Uterus (tissue), 4 donors: ENCODE results near the gene APC2. TPM values are rescaled to one million over a fixed set of nuclear protein-coding genes. Genes with fewer than 3 reads are reported as not detected.
"Not testable (repeated sequence)": the region's sequence is repeated elsewhere in the genome, so short reads cannot be mapped to it uniquely, and the experiment has no call there.

Experiments
- DNase-seq, 2 donors: peaks; one replicate each; pipeline ENCODE4 v3.0.0-alpha.2; 2019 to 2020
- H3K27ac ChIP-seq, 2 donors: fragments of 200-600 bp; sonication (generic); 1 replicate in 1 of 2; 2 replicates in 1 of 2; pipeline ENCODE4 v1.5.1; 2016 to 2018
- H3K27me3 ChIP-seq, 2 donors: fragments of 200-600 bp; sonication (generic); one replicate each; pipeline ENCODE4 v1.5.1; 2018 to 2019; ENCODE audit warnings: control low read depth in 1 of 2
- H3K36me3 ChIP-seq, 2 donors: fragments of 200-600 bp; sonication (generic); one replicate each; pipeline ENCODE4 v1.5.1; 2019; ENCODE audit warnings: control low read depth in 1 of 2
- H3K4me1 ChIP-seq, 2 donors: fragments of 200-600 bp; sonication (generic); one replicate each; pipeline ENCODE4 v1.5.1; 2018 to 2019; ENCODE audit warnings: control low read depth in 1 of 2
- H3K4me3 ChIP-seq, 2 donors: fragments of 200-600 bp; sonication (generic); 1 replicate in 1 of 2; 2 replicates in 1 of 2; pipeline ENCODE4 v1.5.1; 2018 to 2019; ENCODE audit warnings: mild to moderate bottlenecking in 1 of 2
- H3K9me3 ChIP-seq, 2 donors: fragments of 200-600 bp; sonication (generic); one replicate each; pipeline ENCODE4 v1.5.1; 2019; ENCODE audit warnings: control low read depth in 1 of 2
- POLR2A ChIP-seq, 2 donors: fragments of 450-650 bp; IDR thresholded peaks; one replicate each; pipeline ENCODE4 v1.6.1; 2016; ENCODE audit warnings: antibody characterized with exemption in 2 of 2, mild to moderate bottlenecking in 1 of 2, moderate library complexity in 1 of 2
- intact Hi-C: fragments of 100-400 bp; cut with DNase I; formaldehyde crosslinking; loops from one replicate; pipeline ENCODE4 v1.15.1; 2023; ENCODE audit warnings: low total_unique reads
- total RNA-seq, 4 donors: library from RNA; depleted of rRNA in 3 of 4; stranded (reverse); fragments of >200 nt in 3 of 4; gene quantifications; one replicate each; pipeline versions ENCODE4 v1.1.0 to v1.2.4, GENCODE V29; 2014 to 2023
- TF ChIP-seq, protein P1 (sequence below), 4 experiments: fragments of 200-600 bp in 2 of 4; fragments of 450-650 bp in 2 of 4; sonication (generic) in 2 of 4; IDR thresholded peaks; one replicate each; pipeline ENCODE4 v1.5.1; 2016 to 2019; ENCODE audit warnings: antibody characterized with exemption in 4 of 4, mild to moderate bottlenecking in 2 of 4, moderate library complexity in 1 of 4
- donor health status: DM: yes; HTN: yes; CAD: no.

The APC2 gene
- total RNA-seq, 4 donors from 2014 or later, result 0.12 to 3.5 (median 0.77) TPM; not detected in 1

DNA sequence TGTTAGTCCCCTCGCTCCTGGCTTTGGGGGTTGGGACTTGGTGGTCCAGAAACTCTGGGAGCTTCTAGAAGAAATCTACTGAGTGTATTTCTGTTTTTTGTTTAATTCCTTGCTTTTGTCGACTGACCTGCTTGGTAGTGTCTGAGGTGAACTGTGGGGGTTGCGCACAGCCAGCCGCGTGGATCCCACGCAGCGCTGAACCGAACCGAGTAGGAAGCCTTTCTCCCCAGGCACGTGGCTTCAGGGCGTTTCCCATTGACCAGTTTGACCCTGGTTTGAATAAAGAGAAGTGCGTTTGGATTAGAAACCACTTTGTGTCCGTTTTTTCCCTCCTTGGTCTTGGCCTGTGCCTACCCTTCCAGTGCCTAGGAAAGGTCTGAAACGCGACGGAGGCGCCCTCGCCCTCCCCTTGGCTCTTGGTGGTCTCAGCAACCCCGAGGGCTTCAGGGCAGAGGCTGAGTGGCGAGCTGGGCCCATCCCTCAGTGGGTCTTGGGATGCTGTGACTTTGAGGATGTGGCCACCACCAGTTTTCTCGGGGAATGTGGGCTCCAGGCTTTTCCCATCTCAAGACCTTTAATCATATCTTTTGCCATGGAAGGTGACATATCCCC lies 14.4 kb upstream of the APC2 start:
- Histone ChIP-seq H3K27me3 (no peaks in the 10 kb centered on the region), H3K4me1 (peaks cover 0 to 14% of the 10 kb centered on the region in 2 donors), H3K27ac (no peak overlapping the region), H3K4me3 (no peak overlapping the region), H3K9me3 (no peaks in the 10 kb centered on the region), H3K36me3 (no peaks in the 10 kb centered on the region)
- peak in 1 of 2 donors; percentile 14 for DNase-seq
- TF ChIP-seq, protein P1, sequence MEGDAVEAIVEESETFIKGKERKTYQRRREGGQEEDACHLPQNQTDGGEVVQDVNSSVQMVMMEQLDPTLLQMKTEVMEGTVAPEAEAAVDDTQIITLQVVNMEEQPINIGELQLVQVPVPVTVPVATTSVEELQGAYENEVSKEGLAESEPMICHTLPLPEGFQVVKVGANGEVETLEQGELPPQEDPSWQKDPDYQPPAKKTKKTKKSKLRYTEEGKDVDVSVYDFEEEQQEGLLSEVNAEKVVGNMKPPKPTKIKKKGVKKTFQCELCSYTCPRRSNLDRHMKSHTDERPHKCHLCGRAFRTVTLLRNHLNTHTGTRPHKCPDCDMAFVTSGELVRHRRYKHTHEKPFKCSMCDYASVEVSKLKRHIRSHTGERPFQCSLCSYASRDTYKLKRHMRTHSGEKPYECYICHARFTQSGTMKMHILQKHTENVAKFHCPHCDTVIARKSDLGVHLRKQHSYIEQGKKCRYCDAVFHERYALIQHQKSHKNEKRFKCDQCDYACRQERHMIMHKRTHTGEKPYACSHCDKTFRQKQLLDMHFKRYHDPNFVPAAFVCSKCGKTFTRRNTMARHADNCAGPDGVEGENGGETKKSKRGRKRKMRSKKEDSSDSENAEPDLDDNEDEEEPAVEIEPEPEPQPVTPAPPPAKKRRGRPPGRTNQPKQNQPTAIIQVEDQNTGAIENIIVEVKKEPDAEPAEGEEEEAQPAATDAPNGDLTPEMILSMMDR (IDR thresholded peaks at IDR 0.05), result no peak
- no peak for TF ChIP-seq POLR2A (IDR thresholded peaks at IDR 0.05)
- intact Hi-C loops, result no loop called here

DNA sequence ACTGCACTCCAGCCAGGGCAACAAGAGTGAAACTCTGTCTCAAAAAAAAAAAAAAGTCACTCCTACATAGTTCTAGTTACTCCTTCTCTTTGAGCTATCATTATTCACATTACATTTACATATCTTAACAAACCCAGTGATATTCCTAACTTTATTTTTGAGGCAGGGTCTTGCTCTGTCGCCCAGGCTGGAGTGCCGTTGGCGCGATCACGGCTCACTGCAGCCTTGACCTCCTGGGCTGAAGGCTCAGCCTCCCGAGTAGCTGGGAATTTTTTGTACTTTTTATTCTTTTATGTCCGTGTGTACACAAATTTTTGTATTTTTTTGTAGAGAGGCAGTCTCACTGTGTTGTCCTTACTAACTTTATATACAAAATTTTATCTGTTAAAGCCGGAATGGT lies 12.3 kb upstream of the APC2 start:
- H3K27ac ChIP-seq, result no peak overlapping the region
- intact Hi-C loops, result no loop called here
- H3K36me3 ChIP-seq, result no peaks in the 10 kb centered on the region

DNA sequence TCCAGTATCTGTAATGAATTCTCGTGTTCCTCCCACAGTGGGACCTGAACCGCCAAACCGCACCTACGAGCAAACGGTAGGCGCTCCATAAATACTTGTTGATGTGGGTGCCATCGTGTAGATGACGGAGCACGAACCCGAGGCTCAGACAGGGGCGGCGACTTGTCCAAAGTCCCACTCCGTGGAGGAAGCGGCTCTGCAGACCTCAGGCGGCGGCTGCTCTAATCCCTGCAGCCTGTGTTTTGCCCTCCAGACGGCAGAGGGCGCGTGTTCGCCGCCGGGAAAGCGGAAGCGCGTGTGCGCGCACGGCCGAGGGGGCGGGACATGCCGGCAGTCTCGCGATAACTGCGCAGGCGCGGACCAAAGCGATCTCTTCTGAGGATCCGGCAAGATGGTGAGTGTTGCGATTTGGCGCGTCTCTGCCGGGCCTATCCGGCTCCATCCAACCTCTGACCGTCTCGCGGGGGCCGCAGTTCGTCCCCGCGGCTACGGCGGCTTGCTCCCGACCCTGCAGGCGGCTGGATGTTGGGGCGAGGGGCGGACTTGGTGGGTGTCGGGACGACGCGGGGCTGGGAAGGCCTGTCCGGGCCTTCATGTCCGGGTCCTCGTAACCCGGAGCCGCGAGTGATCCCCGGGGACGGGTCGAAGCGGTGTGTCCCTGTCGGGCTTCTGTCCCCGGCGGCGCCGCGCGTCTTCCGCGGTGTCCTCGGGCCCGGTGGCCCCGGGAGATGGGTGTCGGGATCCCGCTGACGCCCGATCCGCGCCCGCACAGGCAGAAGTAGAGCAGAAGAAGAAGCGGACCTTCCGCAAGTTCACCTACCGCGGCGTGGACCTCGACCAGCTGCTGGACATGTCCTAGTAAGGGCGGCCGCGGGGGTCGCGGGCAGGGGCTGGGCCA lies 11.6 kb upstream of the APC2 start, which contains the start of gene RPS15:
RPS15 (plus strand) TSS at position 362 of the 898 bp plus-strand sequence; CDS start at position 392, 30 bp downstream.
- intact Hi-C loops, result no loop called here
- peak within 1 kb of the TSS; percentile 80 to 83 for H3K27ac ChIP-seq
- no peaks in the 10 kb centered on the region for H3K27me3 ChIP-seq
- H3K36me3 ChIP-seq, result no peaks in the 10 kb centered on the region
- H3K4me1 ChIP-seq, result peaks cover 0 to 14% of the 10 kb centered on the region in 2 donors
- no peaks in the 10 kb centered on the region for H3K9me3 ChIP-seq
- TF ChIP-seq POLR2A (IDR thresholded peaks at IDR 0.05), result peak; percentile 85 to 96
- TF ChIP-seq, protein P1 (IDR thresholded peaks at IDR 0.05), result peak; percentile 96 to 99 (median 98)
- peak; percentile 93 to 95 for DNase-seq
- peak within 1 kb of the TSS; percentile 79 to 83 for H3K4me3 ChIP-seq

More for the DNA sequence above, 12.3 kb upstream of the APC2 start:
- Histone ChIP-seq H3K4me1 (peaks cover 0 to 14% of the 10 kb centered on the region in 2 donors), H3K9me3 (no peaks in the 10 kb centered on the region), H3K27me3 (no peaks in the 10 kb centered on the region), H3K4me3 (no peak overlapping the region)
- no peak for DNase-seq
- TF ChIP-seq, protein P1 (IDR thresholded peaks at IDR 0.05), result no peak
- TF ChIP-seq POLR2A (IDR thresholded peaks at IDR 0.05), result no peak

DNA sequence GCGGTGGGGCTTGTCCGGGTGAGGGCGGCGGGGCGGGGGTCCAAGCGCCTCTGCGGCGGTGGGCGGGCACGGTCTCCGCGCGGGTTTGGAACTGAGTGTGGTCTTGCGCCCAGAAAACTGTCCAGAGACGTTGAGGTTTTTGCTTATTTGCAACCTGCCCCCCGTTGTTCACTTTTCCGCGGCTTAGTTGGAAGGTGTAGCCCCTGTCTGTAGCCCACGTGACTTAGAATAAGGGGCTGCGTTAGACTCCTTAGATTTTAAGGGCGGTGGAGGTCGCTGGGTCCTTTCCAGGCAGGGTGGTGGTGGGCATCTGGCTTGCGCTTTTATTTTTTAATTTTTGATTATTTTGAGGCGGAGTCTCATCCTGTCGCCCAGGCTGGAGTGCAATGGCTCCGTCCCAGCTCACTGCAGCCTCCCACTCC lies 11.0 kb upstream of the APC2 start:
- Histone ChIP-seq H3K4me3 (peak overlapping the region; percentile 79 to 83), H3K27me3 (no peaks in the 10 kb centered on the region), H3K4me1 (peaks cover 0 to 14% of the 10 kb centered on the region in 2 donors), H3K36me3 (no peaks in the 10 kb centered on the region), H3K9me3 (no peaks in the 10 kb centered on the region), H3K27ac (peak overlapping the region; percentile 80 to 83)
- intact Hi-C loops, result no loop called here
- no peak for DNase-seq
- no peak for TF ChIP-seq POLR2A (IDR thresholded peaks at IDR 0.05)
- TF ChIP-seq, protein P1 (IDR thresholded peaks at IDR 0.05), result no peak

DNA sequence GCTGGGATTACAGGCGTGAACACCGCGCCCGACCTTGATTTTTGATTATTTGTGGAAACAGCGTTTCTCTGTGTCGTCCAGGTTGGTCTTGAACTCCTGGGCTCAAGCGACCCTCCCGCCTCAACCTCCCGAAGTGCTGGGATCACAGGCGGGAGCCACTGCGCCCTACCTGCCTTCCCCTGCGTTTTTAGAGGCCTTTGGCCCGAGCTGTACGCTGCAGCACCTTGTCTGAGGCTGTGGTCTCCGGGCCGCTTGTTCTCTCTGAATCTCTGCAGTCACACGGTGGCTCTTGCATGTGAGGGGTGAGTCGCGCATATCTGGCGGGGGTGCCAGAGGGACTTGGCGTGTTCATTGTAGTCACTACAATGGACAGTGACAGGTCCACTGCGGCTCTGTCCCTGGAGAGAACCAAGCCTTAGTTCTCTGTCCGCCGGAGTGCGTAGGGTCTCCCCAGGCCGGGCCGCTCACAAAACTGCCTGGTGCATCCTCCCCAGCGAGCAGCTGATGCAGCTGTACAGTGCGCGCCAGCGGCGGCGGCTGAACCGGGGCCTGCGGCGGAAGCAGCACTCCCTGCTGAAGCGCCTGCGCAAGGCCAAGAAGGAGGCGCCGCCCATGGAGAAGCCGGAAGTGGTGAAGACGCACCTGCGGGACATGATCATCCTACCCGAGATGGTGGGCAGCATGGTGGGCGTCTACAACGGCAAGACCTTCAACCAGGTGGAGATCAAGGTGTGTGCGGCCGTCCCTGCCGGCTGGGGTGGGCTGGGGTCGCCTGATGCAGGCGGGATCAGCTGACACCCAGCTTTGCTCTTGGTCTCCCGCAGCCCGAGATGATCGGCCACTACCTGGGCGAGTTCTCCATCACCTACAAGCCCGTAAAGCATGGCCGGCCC lies 10.2 kb upstream of the APC2 start:
- H3K27me3 ChIP-seq, intact Hi-C loops, H3K9me3 ChIP-seq, H3K36me3 ChIP-seq: not testable (repeated sequence)
- Histone ChIP-seq H3K4me1 (peaks cover 0 to 14% of the 10 kb centered on the region in 2 donors), H3K4me3 (peak overlapping the region; percentile 79 to 83), H3K27ac (peak overlapping the region in 1 of 2 donors; percentile 80)
- DNase-seq, result peak in 1 of 2 donors; percentile 17
